HL-60 (cell line): ENCODE results near the gene ANK3.

Source experiments
- POLR2AphosphoS5 ChIP-seq: IDR thresholded peaks from 2 replicates; pipeline ENCODE4 v1.6.1; 2012; ENCODE audit warnings: low read depth
- TF ChIP-seq, protein P1 (sequence below): IDR thresholded peaks from one replicate; pipeline ENCODE4 v1.5.1; 2011; ENCODE audit warnings: low read length, control low read depth, inconsistent platforms; ENCODE audit not compliant: insufficient read depth

GRCh38 chr10:60197206-60197605 lies 192.5 kb downstream of the ANK3 start:
- TF ChIP-seq, protein P1, sequence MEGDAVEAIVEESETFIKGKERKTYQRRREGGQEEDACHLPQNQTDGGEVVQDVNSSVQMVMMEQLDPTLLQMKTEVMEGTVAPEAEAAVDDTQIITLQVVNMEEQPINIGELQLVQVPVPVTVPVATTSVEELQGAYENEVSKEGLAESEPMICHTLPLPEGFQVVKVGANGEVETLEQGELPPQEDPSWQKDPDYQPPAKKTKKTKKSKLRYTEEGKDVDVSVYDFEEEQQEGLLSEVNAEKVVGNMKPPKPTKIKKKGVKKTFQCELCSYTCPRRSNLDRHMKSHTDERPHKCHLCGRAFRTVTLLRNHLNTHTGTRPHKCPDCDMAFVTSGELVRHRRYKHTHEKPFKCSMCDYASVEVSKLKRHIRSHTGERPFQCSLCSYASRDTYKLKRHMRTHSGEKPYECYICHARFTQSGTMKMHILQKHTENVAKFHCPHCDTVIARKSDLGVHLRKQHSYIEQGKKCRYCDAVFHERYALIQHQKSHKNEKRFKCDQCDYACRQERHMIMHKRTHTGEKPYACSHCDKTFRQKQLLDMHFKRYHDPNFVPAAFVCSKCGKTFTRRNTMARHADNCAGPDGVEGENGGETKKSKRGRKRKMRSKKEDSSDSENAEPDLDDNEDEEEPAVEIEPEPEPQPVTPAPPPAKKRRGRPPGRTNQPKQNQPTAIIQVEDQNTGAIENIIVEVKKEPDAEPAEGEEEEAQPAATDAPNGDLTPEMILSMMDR = no peak
- no peak for TF ChIP-seq POLR2AphosphoS5
